NCI-H1694 (cell line): ENCODE data around the gene ZDHHC21.

Experiments
- DNase-seq: peaks from one replicate; lab custom pipeline; 2025; lab: John Stamatoyannopoulos, UW

ZDHHC21 gene

GRCh38 chr9:14616188-14616982 is 76.8 kb downstream of the ZDHHC21 start:
- DNase-seq, result peak; percentile 73

- no peak for DNase-seq
These were observed 84.7 kb downstream of the ZDHHC21 start for GRCh38 chr9:14608540-14608939.

GRCh38 chr9:14597171-14597799 is 95.9 kb downstream of the ZDHHC21 start:
- DNase-seq, result no peak

- no peak for DNase-seq
These were observed 99.8 kb downstream of the ZDHHC21 start for GRCh38 chr9:14593406-14593805.

GRCh38 chr9:14591411-14591810 is 101.8 kb downstream of the ZDHHC21 start:
- no peak for DNase-seq

GRCh38 chr9:14585730-14586473 is 107.3 kb downstream of the ZDHHC21 start:
- DNase-seq, result no peak

- DNase-seq, result no peak
These were observed 108.7 kb downstream of the ZDHHC21 start for GRCh38 chr9:14584571-14584970.

GRCh38 chr9:14578030-14578429 is 115.2 kb downstream of the ZDHHC21 start:
- DNase-seq, result no peak

GRCh38 chr9:14574173-14574572 is 119.1 kb downstream of the ZDHHC21 start:
- DNase-seq, result no peak

GRCh38 chr9:14573319-14573718 is 119.9 kb downstream of the ZDHHC21 start:
- no peak for DNase-seq

- no peak for DNase-seq
These were observed 127.7 kb downstream of the ZDHHC21 start for GRCh38 chr9:14565352-14566016.

- no peak for DNase-seq
These were observed 129.2 kb downstream of the ZDHHC21 start for GRCh38 chr9:14563902-14564624.

GRCh38 chr9:14561929-14562405 is 131.3 kb downstream of the ZDHHC21 start:
- no peak for DNase-seq
